ENCODE measurements around the gene RASIP1. TPM values are rescaled to one million over a fixed set of nuclear protein-coding genes. Genes with fewer than 3 reads are reported as not detected.

RASIP1 gene
- total and polyA plus RNA-seq, 10 donors: 15.1 to 78.1 (median 40.9) TPM

DNA sequence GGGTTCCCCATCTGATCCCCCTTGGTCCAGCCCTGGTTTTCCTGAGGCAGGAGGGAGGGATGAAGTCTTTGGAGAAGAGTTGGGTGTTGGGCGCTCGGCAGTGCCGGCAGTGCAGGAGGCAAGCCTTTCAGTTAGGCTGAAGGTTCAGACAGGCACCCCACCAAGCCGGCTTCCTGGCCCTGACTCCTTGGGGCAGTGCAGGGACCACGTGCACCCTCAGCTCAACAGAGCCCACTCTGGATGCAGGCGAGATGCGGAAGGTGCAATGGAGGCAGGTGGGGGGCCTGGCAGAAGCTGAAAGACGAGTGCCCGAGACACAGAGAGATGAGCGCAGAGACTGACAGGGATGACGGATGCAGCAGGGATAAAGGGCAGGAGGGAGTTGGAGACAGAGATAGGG, 31.9 kb downstream of the RASIP1 start:
- no peak overlapping the region for H3K27ac ChIP-seq
- DNase-seq: no peak
- peaks cover 2 to 11% (median 8%) of the 10 kb centered on the region in 6 donors for H3K4me1 ChIP-seq
- intact Hi-C loops (cut with DNase I; ENCODE audit: low total_unique reads): no loop called here
- no peak overlapping the region for H3K4me3 ChIP-seq
- H3K9me3 ChIP-seq: peaks cover 0 to 5% (median 0%) of the 10 kb centered on the region in 8 donors
- peaks cover 0 to 12% (median 0%) of the 10 kb centered on the region in 6 donors for H3K36me3 ChIP-seq
- 80 to 90% (median 82%) methylated on average over 10 to 11 of the region's 11 CpGs for WGBS, 5 donors
- TF ChIP-seq CTCF (IDR thresholded peaks at IDR 0.05 in 8 of 11, conservative IDR thresholded peaks at IDR 0.05 in 3 of 11) (no peak), POLR2A (IDR thresholded peaks at IDR 0.05) (no peak), POLR2AphosphoS5 (IDR thresholded peaks at IDR 0.05) (no peak)
- no peaks in the 10 kb centered on the region for H3K27me3 ChIP-seq (replicated peaks in 1 of 7)

DNA sequence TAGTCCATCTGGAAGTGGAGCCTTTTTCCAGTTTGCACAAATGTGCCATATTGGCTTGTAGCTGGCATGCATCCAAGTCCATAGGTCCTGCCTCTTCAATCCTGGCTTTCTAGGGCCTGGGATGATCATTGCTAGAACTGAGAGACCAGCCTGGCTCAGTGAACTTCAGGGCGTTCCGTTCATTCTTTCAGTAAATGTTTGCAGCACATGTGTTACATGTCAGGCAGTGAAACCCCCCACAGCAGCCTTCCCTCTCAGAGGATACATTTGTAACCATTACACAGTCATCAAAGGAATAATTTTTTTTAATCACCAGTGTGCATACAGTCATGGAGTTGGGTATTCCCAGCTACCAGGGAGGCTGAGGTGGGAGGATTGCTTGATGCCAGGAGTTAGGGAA, 35.0 kb downstream of the RASIP1 start:
- no peak for DNase-seq
- H3K27ac ChIP-seq: no peak overlapping the region
- TF ChIP-seq CTCF (IDR thresholded peaks at IDR 0.05 in 8 of 11, conservative IDR thresholded peaks at IDR 0.05 in 3 of 11) (no peak), POLR2A (IDR thresholded peaks at IDR 0.05) (no peak), POLR2AphosphoS5 (IDR thresholded peaks at IDR 0.05) (no peak)

DNA sequence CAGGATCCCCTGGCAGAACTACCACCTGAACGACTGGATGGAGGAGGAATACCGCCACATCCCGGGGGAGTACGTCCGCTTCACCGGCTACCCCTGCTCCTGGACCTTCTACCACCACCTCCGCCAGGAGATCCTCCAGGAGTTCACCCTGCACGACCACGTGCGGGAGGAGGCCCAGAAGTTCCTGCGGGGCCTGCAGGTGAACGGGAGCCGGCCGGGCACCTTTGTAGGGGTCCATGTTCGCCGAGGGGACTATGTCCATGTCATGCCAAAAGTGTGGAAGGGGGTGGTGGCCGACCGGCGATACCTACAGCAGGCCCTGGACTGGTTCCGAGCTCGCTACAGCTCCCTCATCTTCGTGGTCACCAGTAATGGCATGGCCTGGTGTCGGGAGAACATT, 37.1 kb downstream of the RASIP1 start:
- H3K9me3 ChIP-seq: no peaks in the 10 kb centered on the region
- TF ChIP-seq CTCF (IDR thresholded peaks at IDR 0.05 in 8 of 11, conservative IDR thresholded peaks at IDR 0.05 in 3 of 11): no peak
- no peak for TF ChIP-seq POLR2A (IDR thresholded peaks at IDR 0.05)
- TF ChIP-seq POLR2AphosphoS5 (IDR thresholded peaks at IDR 0.05): no peak
- H3K36me3 ChIP-seq: peaks cover 0 to 33% (median 0%) of the 10 kb centered on the region in 6 donors
- no peak overlapping the region for H3K4me3 ChIP-seq
- peaks cover 0 to 1% (median 0%) of the 10 kb centered on the region in 7 donors for H3K27me3 ChIP-seq (replicated peaks in 1 of 7)
- no peak for DNase-seq
- intact Hi-C loops (cut with DNase I; ENCODE audit: low total_unique reads): no loop called here
- H3K27ac ChIP-seq: no peak overlapping the region
- 88 to 98% (median 93%) methylated on average over 12 to 23 of the region's 23 CpGs for WGBS, 5 donors
- peaks cover 0 to 4% (median 0%) of the 10 kb centered on the region in 6 donors for H3K4me1 ChIP-seq

More for the DNA sequence above, 35.0 kb downstream of the RASIP1 start:
- no peaks in the 10 kb centered on the region for H3K27me3 ChIP-seq (replicated peaks in 1 of 7)
- H3K9me3 ChIP-seq: no peaks in the 10 kb centered on the region
- WGBS, 5 donors: 38 to 87% (median 67%) methylated on average over 2 of the region's 2 CpGs
- H3K4me1 ChIP-seq: no peaks in the 10 kb centered on the region
- H3K36me3 ChIP-seq: peaks cover 0 to 33% (median 0%) of the 10 kb centered on the region in 6 donors
- intact Hi-C loops (cut with DNase I; ENCODE audit: low total_unique reads): no loop called here
- no peak overlapping the region for H3K4me3 ChIP-seq

GRCh38 chr19:48702701-48703100, 37.7 kb downstream of the RASIP1 start:
- no peak overlapping the region for H3K27ac ChIP-seq
- H3K4me1 ChIP-seq: peaks cover 0 to 9% (median 0%) of the 10 kb centered on the region in 6 donors
- peaks cover 0 to 5% (median 0%) of the 10 kb centered on the region in 7 donors for H3K27me3 ChIP-seq (replicated peaks in 1 of 7)
- no peak for TF ChIP-seq CTCF (IDR thresholded peaks at IDR 0.05 in 8 of 11, conservative IDR thresholded peaks at IDR 0.05 in 3 of 11)
- no peak for TF ChIP-seq POLR2AphosphoS5 (IDR thresholded peaks at IDR 0.05)
- no peak for TF ChIP-seq POLR2A (IDR thresholded peaks at IDR 0.05)
- DNase-seq: no peak
- no peaks in the 10 kb centered on the region for H3K9me3 ChIP-seq
- intact Hi-C loops (cut with DNase I; ENCODE audit: low total_unique reads): no loop called here
- no peak overlapping the region for H3K4me3 ChIP-seq
- 90 to 96% (median 94%) methylated on average over 13 of the region's 13 CpGs for WGBS, 5 donors
- peaks cover 0 to 33% (median 0%) of the 10 kb centered on the region in 6 donors for H3K36me3 ChIP-seq

Data from spleen (tissue), 11 donors.